Neural progenitor cell (in vitro differentiated cells): ENCODE data around the gene CYP4F3.

ENCODE experiments used
- EZH2 ChIP-seq: fragments of 200-600 bp; sonication (generic); IDR thresholded peaks from 2 replicates; pipeline ENCODE4 v1.6.1; 2017; ENCODE audit warnings: antibody characterized with exemption, mild to moderate bottlenecking, moderate library complexity
- TF ChIP-seq, protein P1 (sequence below): fragments of 200-600 bp; sonication (generic); IDR thresholded peaks from 2 replicates; pipeline ENCODE4 v1.5.1; 2017; ENCODE audit warnings: antibody characterized with exemption, mild to moderate bottlenecking

DNA sequence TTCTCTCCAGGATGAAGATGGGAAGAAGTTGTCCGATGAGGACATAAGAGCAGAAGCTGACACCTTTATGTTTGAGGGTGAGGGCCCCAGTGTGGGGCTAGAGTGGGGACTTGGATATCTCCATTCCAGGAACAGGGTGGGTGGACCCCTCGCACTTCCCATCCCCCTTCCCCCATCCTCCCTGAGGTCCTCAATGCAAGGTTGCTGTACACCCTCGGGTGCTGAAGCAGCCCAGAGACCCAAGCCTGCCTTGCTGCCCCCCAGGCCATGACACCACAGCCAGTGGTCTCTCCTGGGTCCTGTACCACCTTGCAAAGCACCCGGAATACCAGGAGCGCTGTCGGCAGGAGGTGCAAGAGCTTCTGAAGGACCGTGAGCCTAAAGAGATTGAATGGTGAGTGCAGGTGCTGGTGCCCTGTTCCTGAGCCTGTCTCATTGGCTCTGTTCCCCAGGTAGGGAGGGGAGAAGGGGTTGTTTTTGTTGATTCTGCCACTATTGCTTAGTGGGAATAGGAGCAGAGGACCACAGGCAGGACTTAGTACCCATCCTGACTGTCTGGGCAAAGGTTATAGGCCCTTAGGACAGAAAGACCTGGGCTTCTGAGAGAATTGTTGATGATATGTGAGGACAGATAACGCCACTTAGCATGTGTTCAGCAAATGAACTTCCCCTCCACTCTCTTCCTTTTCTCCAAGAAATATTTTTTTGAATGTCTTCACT is 12.0 kb downstream of the CYP4F3 start:
- no peak for TF ChIP-seq EZH2
- TF ChIP-seq, protein P1, sequence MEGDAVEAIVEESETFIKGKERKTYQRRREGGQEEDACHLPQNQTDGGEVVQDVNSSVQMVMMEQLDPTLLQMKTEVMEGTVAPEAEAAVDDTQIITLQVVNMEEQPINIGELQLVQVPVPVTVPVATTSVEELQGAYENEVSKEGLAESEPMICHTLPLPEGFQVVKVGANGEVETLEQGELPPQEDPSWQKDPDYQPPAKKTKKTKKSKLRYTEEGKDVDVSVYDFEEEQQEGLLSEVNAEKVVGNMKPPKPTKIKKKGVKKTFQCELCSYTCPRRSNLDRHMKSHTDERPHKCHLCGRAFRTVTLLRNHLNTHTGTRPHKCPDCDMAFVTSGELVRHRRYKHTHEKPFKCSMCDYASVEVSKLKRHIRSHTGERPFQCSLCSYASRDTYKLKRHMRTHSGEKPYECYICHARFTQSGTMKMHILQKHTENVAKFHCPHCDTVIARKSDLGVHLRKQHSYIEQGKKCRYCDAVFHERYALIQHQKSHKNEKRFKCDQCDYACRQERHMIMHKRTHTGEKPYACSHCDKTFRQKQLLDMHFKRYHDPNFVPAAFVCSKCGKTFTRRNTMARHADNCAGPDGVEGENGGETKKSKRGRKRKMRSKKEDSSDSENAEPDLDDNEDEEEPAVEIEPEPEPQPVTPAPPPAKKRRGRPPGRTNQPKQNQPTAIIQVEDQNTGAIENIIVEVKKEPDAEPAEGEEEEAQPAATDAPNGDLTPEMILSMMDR: no peak
